Measurements from ENCODE around the gene HCN2. TPM values are rescaled to one million over a fixed set of nuclear protein-coding genes. Genes with fewer than 3 reads are reported as not detected.

The HCN2 gene
- total and polyA plus RNA-seq, 9 of the 15 experiments (the other 6 are each of a cell fraction or from before 2014, with no cell fraction given): 0.29 to 4.2 (median 0.82) TPM; not detected in 2

DNA sequence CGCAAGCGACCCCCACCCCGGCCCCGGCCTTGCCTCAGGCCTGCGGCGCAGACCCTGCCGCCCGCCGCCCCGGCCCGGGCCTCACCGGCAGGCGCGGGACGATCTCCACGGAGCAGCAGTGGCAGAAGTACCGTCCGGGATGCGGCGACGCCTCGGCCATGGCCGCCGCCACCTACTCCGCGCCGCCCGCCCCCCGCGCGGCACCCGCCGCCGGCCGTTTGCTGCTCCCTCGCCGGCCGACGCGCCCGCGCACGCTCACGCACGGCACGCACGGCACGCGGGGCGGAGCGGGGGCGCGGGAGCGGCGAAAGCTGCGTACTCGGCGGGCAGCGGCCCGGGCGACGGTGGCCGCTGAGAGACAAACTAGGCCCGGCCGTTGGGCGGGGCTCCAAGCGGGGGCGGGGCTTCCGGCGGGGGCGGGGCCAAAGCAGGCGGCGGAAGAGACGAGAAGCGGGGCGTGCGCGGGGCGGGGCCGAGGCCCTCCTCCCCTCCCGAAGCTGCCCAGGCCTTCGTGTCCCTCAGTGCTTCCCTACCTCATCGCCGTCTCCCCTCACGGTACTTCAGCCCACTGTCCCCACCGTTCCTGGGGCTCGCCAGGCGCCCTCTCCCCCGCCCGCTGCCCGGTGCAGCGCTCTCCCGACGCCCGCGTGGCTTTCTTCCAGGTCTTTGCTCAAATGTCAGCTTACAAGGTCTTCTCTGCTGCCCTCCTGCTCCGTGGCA lies 73.4 kb downstream of the HCN2 start, which contains the start of gene RNF126 (continued):
- TF ChIP-seq IFI16 (CRISPR knock-in tag; IDR thresholded peaks at IDR 0.05) (no peak), NR2C1 (IDR thresholded peaks at IDR 0.05) (no peak), NR2C1 (tag; IDR thresholded peaks at IDR 0.05) (no peak), CBX5 (IDR thresholded peaks at IDR 0.05; ENCODE audit: borderline replicate concordance, low read depth) (no peak; the same call in 1 of the 2 replicates), CREB1 (IDR thresholded peaks at IDR 0.05) (peak; percentile 53; the same call in 1 of the 2 replicates), CREB1 (CRISPR knock-in tag; IDR thresholded peaks at IDR 0.05) (no peak), CSDE1 (IDR thresholded peaks at IDR 0.05) (no peak), RB1 (IDR thresholded peaks at IDR 0.05; ENCODE audit: low read depth) (peak; percentile 86; the same call in 1 of the 2 replicates), SMAD1 (IDR thresholded peaks at IDR 0.05; ENCODE audit: low read depth, low read length, partially characterized antibody) (no peak), TGIF2 (CRISPR knock-in tag; IDR thresholded peaks at IDR 0.05) (no peak), ELF1 (tag; IDR thresholded peaks at IDR 0.05) (peak; percentile 65; the same call in 1 of the 2 replicates), SMARCC2 (IDR thresholded peaks at IDR 0.05; ENCODE audit: low read depth) (no peak), YY1 (IDR thresholded peaks at IDR 0.05; ENCODE audit: borderline replicate concordance in 1 of 3, control insufficient read depth in 1 of 3, extremely low read depth in 1 of 3, insufficient read depth in 3 of 3, insufficient read length in 1 of 3, insufficient replicate concordance in 2 of 3, low read depth in 1 of 3, low read length in 2 of 3) (peak; percentile 49 to 78 (median 77)), EGR1 (conservative IDR thresholded peaks at IDR 0.05) (peak; percentile 21; the same call in 1 of the 2 replicates), ELF2 (CRISPR knock-in tag; IDR thresholded peaks at IDR 0.05) (no peak), NFE2 (IDR thresholded peaks at IDR 0.05; ENCODE audit: low read depth) (no peak), HDAC8 (tag; IDR thresholded peaks at IDR 0.05) (no peak), CTBP1 (IDR thresholded peaks at IDR 0.05; ENCODE audit: borderline replicate concordance) (peak; percentile 70; the same call in 1 of the 2 replicates), ZNF766 (CRISPR knock-in tag; conservative IDR thresholded peaks at IDR 0.05) (no peak), HNRNPLL (IDR thresholded peaks at IDR 0.05; ENCODE audit: low read depth, low read length, poor library complexity, severe bottlenecking) (peak; percentile 91), DPF2 (IDR thresholded peaks at IDR 0.05) (no peak), STAT5A (IDR thresholded peaks at IDR 0.05; ENCODE audit: borderline replicate concordance, low read length) (no peak)
- TF ChIP-seq, protein P1, sequence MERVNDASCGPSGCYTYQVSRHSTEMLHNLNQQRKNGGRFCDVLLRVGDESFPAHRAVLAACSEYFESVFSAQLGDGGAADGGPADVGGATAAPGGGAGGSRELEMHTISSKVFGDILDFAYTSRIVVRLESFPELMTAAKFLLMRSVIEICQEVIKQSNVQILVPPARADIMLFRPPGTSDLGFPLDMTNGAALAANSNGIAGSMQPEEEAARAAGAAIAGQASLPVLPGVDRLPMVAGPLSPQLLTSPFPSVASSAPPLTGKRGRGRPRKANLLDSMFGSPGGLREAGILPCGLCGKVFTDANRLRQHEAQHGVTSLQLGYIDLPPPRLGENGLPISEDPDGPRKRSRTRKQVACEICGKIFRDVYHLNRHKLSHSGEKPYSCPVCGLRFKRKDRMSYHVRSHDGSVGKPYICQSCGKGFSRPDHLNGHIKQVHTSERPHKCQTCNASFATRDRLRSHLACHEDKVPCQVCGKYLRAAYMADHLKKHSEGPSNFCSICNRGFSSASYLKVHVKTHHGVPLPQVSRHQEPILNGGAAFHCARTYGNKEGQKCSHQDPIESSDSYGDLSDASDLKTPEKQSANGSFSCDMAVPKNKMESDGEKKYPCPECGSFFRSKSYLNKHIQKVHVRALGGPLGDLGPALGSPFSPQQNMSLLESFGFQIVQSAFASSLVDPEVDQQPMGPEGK (CRISPR knock-in tag; IDR thresholded peaks at IDR 0.05; ENCODE audit: borderline replicate concordance): no peak
- TF ChIP-seq, protein P2, sequence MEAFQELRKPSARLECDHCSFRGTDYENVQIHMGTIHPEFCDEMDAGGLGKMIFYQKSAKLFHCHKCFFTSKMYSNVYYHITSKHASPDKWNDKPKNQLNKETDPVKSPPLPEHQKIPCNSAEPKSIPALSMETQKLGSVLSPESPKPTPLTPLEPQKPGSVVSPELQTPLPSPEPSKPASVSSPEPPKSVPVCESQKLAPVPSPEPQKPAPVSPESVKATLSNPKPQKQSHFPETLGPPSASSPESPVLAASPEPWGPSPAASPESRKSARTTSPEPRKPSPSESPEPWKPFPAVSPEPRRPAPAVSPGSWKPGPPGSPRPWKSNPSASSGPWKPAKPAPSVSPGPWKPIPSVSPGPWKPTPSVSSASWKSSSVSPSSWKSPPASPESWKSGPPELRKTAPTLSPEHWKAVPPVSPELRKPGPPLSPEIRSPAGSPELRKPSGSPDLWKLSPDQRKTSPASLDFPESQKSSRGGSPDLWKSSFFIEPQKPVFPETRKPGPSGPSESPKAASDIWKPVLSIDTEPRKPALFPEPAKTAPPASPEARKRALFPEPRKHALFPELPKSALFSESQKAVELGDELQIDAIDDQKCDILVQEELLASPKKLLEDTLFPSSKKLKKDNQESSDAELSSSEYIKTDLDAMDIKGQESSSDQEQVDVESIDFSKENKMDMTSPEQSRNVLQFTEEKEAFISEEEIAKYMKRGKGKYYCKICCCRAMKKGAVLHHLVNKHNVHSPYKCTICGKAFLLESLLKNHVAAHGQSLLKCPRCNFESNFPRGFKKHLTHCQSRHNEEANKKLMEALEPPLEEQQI (IDR thresholded peaks at IDR 0.05): no peak
- TF ChIP-seq, protein P3, sequence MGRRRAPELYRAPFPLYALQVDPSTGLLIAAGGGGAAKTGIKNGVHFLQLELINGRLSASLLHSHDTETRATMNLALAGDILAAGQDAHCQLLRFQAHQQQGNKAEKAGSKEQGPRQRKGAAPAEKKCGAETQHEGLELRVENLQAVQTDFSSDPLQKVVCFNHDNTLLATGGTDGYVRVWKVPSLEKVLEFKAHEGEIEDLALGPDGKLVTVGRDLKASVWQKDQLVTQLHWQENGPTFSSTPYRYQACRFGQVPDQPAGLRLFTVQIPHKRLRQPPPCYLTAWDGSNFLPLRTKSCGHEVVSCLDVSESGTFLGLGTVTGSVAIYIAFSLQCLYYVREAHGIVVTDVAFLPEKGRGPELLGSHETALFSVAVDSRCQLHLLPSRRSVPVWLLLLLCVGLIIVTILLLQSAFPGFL (CRISPR knock-in tag; IDR thresholded peaks at IDR 0.05): no peak
